ENCODE results near the gene OTOP2. TPM values are rescaled to one million over a fixed set of nuclear protein-coding genes. Genes with fewer than 3 reads are reported as not detected.

The OTOP2 gene
- polyA plus RNA-seq, 3 donors = 0.05 TPM; not detected in 2

- Mint-ChIP-seq H3K27me3 (ENCODE audit: low read depth in 3 of 3) (peaks cover 46 to 66% (median 57%) of the 10 kb centered on the region in 3 donors), H3K9me3 (peaks cover 0 to 13% (median 5%) of the 10 kb centered on the region in 7 donors), H3K4me1 (peaks cover 9% of the 10 kb centered on the region), H3K36me3 (peaks cover 0 to 6% of the 10 kb centered on the region in 2 donors), H3K27ac (peak overlapping the region in 1 of 7 donors; percentile 50), H3K4me3 (peak overlapping the region in 1 of 2 donors; percentile 71)
- intact Hi-C loops (cut with micrococcal nuclease) = no loop called here
- no peaks in the 10 kb centered on the region for H4K20me1 ChIP-seq (ENCODE audit: insufficient read depth, low read length)
- peaks cover 0 to 6% of the 10 kb centered on the region in 2 donors for H3K9me3 ChIP-seq (replicated peaks in 1 of 2; ENCODE audit: control insufficient read depth in 1 of 2, insufficient read depth in 1 of 2, low read length in 2 of 2)
- 88% methylated on average over 3 of the region's 3 CpGs for WGBS (ENCODE audit: insufficient coverage)
- H3K79me2 ChIP-seq (ENCODE audit: insufficient read depth, low read length) = no peaks in the 10 kb centered on the region
- no peak overlapping the region for H3K27ac ChIP-seq (ENCODE audit: low read depth in 1 of 2, low read length in 2 of 2)
- no peak overlapping the region for H3K4me2 ChIP-seq (replicated peaks; ENCODE audit: extremely low read depth, low read length, poor library complexity, severe bottlenecking)
- no peak overlapping the region for H3K9ac ChIP-seq (ENCODE audit: insufficient read depth, low read length, poor library complexity, severe bottlenecking)
- H2AFZ ChIP-seq (ENCODE audit: insufficient read depth, low read depth, low read length, poor library complexity, severe bottlenecking) = no peak overlapping the region
- H3K4me3 ChIP-seq (replicated peaks in 1 of 3; ENCODE audit: low read depth in 2 of 3, low read length in 3 of 3) = no peak overlapping the region
- no peak for DNase-seq
- peaks cover 12 to 17% of the 10 kb centered on the region in 2 donors for H3K4me1 ChIP-seq (ENCODE audit: control insufficient read depth in 1 of 2, insufficient read depth in 2 of 2, low read length in 2 of 2)
- no peaks in the 10 kb centered on the region for H3K36me3 ChIP-seq (replicated peaks in 1 of 2; ENCODE audit: control insufficient read depth in 1 of 2, insufficient read depth in 2 of 2, low read length in 2 of 2)
- TF ChIP-seq, protein P1, sequence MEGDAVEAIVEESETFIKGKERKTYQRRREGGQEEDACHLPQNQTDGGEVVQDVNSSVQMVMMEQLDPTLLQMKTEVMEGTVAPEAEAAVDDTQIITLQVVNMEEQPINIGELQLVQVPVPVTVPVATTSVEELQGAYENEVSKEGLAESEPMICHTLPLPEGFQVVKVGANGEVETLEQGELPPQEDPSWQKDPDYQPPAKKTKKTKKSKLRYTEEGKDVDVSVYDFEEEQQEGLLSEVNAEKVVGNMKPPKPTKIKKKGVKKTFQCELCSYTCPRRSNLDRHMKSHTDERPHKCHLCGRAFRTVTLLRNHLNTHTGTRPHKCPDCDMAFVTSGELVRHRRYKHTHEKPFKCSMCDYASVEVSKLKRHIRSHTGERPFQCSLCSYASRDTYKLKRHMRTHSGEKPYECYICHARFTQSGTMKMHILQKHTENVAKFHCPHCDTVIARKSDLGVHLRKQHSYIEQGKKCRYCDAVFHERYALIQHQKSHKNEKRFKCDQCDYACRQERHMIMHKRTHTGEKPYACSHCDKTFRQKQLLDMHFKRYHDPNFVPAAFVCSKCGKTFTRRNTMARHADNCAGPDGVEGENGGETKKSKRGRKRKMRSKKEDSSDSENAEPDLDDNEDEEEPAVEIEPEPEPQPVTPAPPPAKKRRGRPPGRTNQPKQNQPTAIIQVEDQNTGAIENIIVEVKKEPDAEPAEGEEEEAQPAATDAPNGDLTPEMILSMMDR (IDR thresholded peaks at IDR 0.05) = no peak
- peaks cover 24 to 50% of the 10 kb centered on the region in 2 donors for H3K27me3 ChIP-seq (ENCODE audit: control insufficient read depth in 2 of 2, insufficient read depth in 2 of 2, low read length in 2 of 2)
Measured at GRCh38 chr17:74970395-74970794, 46.3 kb downstream of the OTOP2 start.

GRCh38 chr17:74971069-74971841, 47.2 kb downstream of the OTOP2 start:
- no peaks in the 10 kb centered on the region for H3K36me3 ChIP-seq (replicated peaks in 1 of 2; ENCODE audit: control insufficient read depth in 1 of 2, insufficient read depth in 2 of 2, low read length in 2 of 2)
- peaks cover 0 to 13% (median 5%) of the 10 kb centered on the region in 7 donors for H3K9me3 Mint-ChIP-seq
- DNase-seq = no peak
- intact Hi-C loops (cut with micrococcal nuclease) = no loop called here
- H3K4me1 ChIP-seq (ENCODE audit: control insufficient read depth in 1 of 2, insufficient read depth in 2 of 2, low read length in 2 of 2) = peaks cover 12 to 17% of the 10 kb centered on the region in 2 donors
- peak overlapping the region in 1 of 2 donors; percentile 71 for H3K4me3 Mint-ChIP-seq
- TF ChIP-seq, protein P1 (IDR thresholded peaks at IDR 0.05) = no peak
- no peak overlapping the region for H2AFZ ChIP-seq (ENCODE audit: insufficient read depth, low read depth, low read length, poor library complexity, severe bottlenecking)
- H3K27me3 ChIP-seq (ENCODE audit: control insufficient read depth in 2 of 2, insufficient read depth in 2 of 2, low read length in 2 of 2) = peaks cover 24 to 50% of the 10 kb centered on the region in 2 donors
- no peak overlapping the region for H3K9ac ChIP-seq (ENCODE audit: insufficient read depth, low read length, poor library complexity, severe bottlenecking)
- peaks cover 0 to 6% of the 10 kb centered on the region in 2 donors for H3K36me3 Mint-ChIP-seq
- no peak overlapping the region for H3K4me3 ChIP-seq (replicated peaks in 1 of 3; ENCODE audit: low read depth in 2 of 3, low read length in 3 of 3)
- H3K27me3 Mint-ChIP-seq (ENCODE audit: low read depth in 3 of 3) = peaks cover 51 to 71% (median 62%) of the 10 kb centered on the region in 3 donors
- H3K4me2 ChIP-seq (replicated peaks; ENCODE audit: extremely low read depth, low read length, poor library complexity, severe bottlenecking) = no peak overlapping the region
- peaks cover 0 to 6% of the 10 kb centered on the region in 2 donors for H3K9me3 ChIP-seq (replicated peaks in 1 of 2; ENCODE audit: control insufficient read depth in 1 of 2, insufficient read depth in 1 of 2, low read length in 2 of 2)
- H3K27ac Mint-ChIP-seq = peak overlapping the region in 1 of 7 donors; percentile 63
- no peaks in the 10 kb centered on the region for H4K20me1 ChIP-seq (ENCODE audit: insufficient read depth, low read length)
- H3K27ac ChIP-seq (ENCODE audit: low read depth in 1 of 2, low read length in 2 of 2) = no peak overlapping the region
- H3K4me1 Mint-ChIP-seq = peaks cover 9% of the 10 kb centered on the region
- WGBS (ENCODE audit: insufficient coverage) = 91% methylated on average over 3 of the region's 8 CpGs
- no peaks in the 10 kb centered on the region for H3K79me2 ChIP-seq (ENCODE audit: insufficient read depth, low read length)
